ENCODE data around the gene RIMKLB. TPM values are rescaled to one million over a fixed set of nuclear protein-coding genes. Genes with fewer than 3 reads are reported as not detected.
A peak's percentile ranks its signal among the peaks of the same experiment; 100 is the strongest.

RIMKLB gene
- total RNA-seq, 4 donors from 2014 or later, result 36.5 to 49.7 (median 43.5) TPM

DNA sequence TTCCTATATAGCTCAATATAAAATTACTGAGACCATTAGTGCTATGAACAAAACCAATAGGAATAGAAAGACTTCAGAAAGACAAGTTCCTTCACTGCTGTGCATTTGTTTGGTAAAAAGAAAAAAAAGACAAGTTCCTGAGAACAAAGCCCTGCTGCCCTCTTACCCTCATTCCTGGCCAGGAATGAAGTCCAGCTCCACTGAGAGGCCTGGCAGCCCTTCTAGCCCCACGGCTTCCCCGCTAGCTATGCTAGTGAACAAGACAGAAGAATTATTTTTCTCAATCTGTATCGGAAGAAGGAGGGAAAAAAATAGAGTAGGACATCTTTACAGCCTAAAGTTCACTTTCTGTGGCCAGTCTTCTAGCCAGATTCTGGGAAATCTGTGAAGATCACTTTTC lies 36.8 kb upstream of the RIMKLB start:
- Histone ChIP-seq H3K36me3 (no peaks in the 10 kb centered on the region), H3K27ac (peak overlapping the region in 1 of 4 donors; percentile 2), H3K27me3 (no peaks in the 10 kb centered on the region), H3K4me1 (no peaks in the 10 kb centered on the region), H3K9me3 (no peaks in the 10 kb centered on the region), H3K4me3 (peak overlapping the region in 1 of 2 donors; percentile 33)
- ATAC-seq, result no peak
- WGBS, 2 donors (ENCODE audit: low coverage in 1 of 2), result 67% methylated on average over 3 of the region's 3 CpGs; no CpG with 5 or more reads in 1 of the 2 donors
- TF ChIP-seq POLR2A (IDR thresholded peaks at IDR 0.05), result no peak
- TF ChIP-seq, protein P1, sequence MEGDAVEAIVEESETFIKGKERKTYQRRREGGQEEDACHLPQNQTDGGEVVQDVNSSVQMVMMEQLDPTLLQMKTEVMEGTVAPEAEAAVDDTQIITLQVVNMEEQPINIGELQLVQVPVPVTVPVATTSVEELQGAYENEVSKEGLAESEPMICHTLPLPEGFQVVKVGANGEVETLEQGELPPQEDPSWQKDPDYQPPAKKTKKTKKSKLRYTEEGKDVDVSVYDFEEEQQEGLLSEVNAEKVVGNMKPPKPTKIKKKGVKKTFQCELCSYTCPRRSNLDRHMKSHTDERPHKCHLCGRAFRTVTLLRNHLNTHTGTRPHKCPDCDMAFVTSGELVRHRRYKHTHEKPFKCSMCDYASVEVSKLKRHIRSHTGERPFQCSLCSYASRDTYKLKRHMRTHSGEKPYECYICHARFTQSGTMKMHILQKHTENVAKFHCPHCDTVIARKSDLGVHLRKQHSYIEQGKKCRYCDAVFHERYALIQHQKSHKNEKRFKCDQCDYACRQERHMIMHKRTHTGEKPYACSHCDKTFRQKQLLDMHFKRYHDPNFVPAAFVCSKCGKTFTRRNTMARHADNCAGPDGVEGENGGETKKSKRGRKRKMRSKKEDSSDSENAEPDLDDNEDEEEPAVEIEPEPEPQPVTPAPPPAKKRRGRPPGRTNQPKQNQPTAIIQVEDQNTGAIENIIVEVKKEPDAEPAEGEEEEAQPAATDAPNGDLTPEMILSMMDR (IDR thresholded peaks at IDR 0.05), result no peak
- TF ChIP-seq EP300 (IDR thresholded peaks at IDR 0.05), result no peak
- no peak for TF ChIP-seq POLR2AphosphoS5 (IDR thresholded peaks at IDR 0.05)

DNA sequence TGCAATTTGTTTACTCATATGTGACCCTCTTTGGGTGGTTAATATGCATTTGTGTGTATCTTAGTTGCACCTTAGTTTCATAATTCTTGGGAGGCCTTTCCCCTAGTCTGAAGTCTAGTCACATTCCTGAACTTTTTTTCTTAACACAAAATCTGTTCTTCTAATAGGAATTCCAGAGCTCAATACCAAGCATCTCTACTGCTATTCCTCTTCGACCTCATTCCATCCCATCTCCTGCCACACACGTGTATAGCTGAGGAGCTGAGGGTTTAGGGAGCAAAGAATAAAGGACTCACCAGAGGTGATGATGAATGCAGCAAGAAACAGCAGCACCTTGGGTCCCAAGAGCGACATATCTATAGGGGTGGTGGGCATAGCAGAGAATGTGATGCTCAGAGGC lies 36.0 kb upstream of the RIMKLB start:
- no peak for ATAC-seq
- Histone ChIP-seq H3K4me3 (peak overlapping the region in 1 of 2 donors; percentile 33), H3K4me1 (no peaks in the 10 kb centered on the region), H3K27ac (peak overlapping the region in 3 of 4 donors; percentile 22 to 73 (median 50)), H3K27me3 (no peaks in the 10 kb centered on the region), H3K36me3 (no peaks in the 10 kb centered on the region), H3K9me3 (no peaks in the 10 kb centered on the region)
- 31 to 100% methylated on average over 1 to 2 of the region's 3 CpGs for WGBS, 2 donors (ENCODE audit: low coverage in 1 of 2)
- TF ChIP-seq, protein P1 (IDR thresholded peaks at IDR 0.05), result no peak
- TF ChIP-seq EP300 (IDR thresholded peaks at IDR 0.05) (no peak), POLR2A (IDR thresholded peaks at IDR 0.05) (no peak), POLR2AphosphoS5 (IDR thresholded peaks at IDR 0.05) (no peak)

DNA sequence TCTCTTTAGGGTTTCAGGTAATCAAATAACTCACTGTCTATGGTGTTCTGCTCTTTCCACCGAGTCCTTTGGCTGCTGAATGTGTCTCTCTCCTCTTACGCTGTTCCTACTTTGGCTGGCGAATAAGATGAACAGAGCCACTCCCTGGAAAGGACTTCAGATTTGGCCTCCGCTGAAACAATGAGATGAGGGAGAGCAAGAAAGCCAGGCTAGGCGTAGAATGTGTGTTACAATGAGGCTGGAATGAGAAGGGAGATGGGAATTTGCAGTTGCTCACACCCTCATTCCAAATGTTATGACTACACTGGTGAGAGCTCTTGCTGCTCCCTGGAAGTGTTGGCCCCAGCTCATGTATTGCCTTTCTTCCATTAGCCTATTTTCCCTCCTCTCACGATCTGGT lies 35.2 kb upstream of the RIMKLB start, which contains the start of gene MFAP5:
Gene MFAP5, minus strand, starts transcription at position 234 of the 400 bp plus-strand sequence. CDS start 722 bp downstream, outside the sequence.
- 45 to 58% methylated on average over 3 to 6 of the region's 6 CpGs for WGBS, 2 donors (ENCODE audit: low coverage in 1 of 2)
- Histone ChIP-seq H3K27me3 (no peaks in the 10 kb centered on the region), H3K9me3 (no peaks in the 10 kb centered on the region), H3K4me3 (peak within 1 kb of the TSS in 1 of 2 donors; percentile 33), H3K36me3 (no peaks in the 10 kb centered on the region), H3K4me1 (no peaks in the 10 kb centered on the region), H3K27ac (peak within 1 kb of the TSS in 3 of 4 donors; percentile 50 to 75 (median 56))
- ATAC-seq, result peak; percentile 84
- peak; percentile 20 for TF ChIP-seq POLR2AphosphoS5 (IDR thresholded peaks at IDR 0.05)
- TF ChIP-seq POLR2A (IDR thresholded peaks at IDR 0.05), result peak in 1 of 2 donors; percentile 35
- TF ChIP-seq EP300 (IDR thresholded peaks at IDR 0.05), result no peak
- TF ChIP-seq, protein P1 (IDR thresholded peaks at IDR 0.05), result no peak

DNA sequence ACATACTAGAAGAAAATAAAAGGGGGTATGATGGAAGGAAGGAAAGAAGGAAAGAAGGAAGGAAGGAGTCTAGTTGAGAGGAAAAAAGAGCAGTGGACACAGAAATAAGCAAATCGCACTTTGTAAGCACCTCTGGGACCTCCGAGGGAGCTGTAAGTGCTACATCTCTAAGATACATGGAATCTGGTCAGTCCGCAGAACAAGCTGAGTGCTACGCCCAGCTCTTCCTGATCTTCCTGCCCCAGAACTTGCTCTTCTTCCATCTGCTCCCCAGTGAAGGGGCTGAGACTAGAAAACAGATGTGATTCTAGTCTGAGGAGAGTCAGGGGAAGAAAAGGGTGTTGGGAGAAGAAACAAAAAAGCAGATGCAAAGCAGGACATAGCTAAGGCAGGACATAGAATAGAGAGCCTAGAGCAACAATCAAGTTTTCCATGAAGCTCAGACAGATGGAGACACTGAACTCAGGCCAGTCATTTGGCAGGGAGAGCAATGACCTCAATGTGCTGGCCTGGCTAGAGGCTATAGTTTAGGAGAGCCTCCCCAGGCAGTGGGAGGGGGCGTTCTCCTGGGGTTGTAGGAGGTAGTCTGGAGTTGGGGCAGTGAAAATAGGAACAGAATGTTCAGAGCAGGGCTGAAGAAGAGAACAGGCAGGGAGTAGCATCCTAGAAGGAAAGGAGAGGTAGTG lies 33.4 kb upstream of the RIMKLB start:
- peak overlapping the region in 3 of 4 donors; percentile 56 to 75 (median 63) for H3K27ac ChIP-seq
- ATAC-seq, result peak; percentile 83

More for the DNA sequence above, 33.4 kb upstream of the RIMKLB start:
- no peaks in the 10 kb centered on the region for H3K27me3 ChIP-seq
- H3K36me3 ChIP-seq, result no peaks in the 10 kb centered on the region
- H3K9me3 ChIP-seq, result no peaks in the 10 kb centered on the region
- no peak overlapping the region for H3K4me3 ChIP-seq
- TF ChIP-seq, protein P1 (IDR thresholded peaks at IDR 0.05), result no peak
- TF ChIP-seq EP300 (IDR thresholded peaks at IDR 0.05) (no peak), POLR2AphosphoS5 (IDR thresholded peaks at IDR 0.05) (no peak), POLR2A (IDR thresholded peaks at IDR 0.05) (no peak)
- WGBS, 2 donors (ENCODE audit: low coverage in 1 of 2), result 53 to 74% methylated on average over 4 to 5 of the region's 5 CpGs
- no peaks in the 10 kb centered on the region for H3K4me1 ChIP-seq
